Fibroblast of lung (primary cell): ENCODE measurements around the gene SNX15. TPM values are rescaled to one million over a fixed set of nuclear protein-coding genes. Genes with fewer than 3 reads are reported as not detected.
"Not testable (repeated sequence)": the region's sequence is repeated elsewhere in the genome, so short reads cannot be mapped to it uniquely, and the experiment has no call there.

Experiments used
- DNase-seq, 2 donors: peaks; one replicate each; pipeline versions ENCODE4 v3.0.0 to v3.0.0-alpha.2; 2010; ENCODE audit warnings: low read depth in 2 of 2
- H2AFZ ChIP-seq: 2 replicates; pipeline ENCODE4 v1.5.1; 2012; ENCODE audit warnings: low read length, control low read depth, inconsistent platforms
- H3K27ac ChIP-seq: 2 replicates; pipeline ENCODE4 v1.5.1; 2011; ENCODE audit warnings: low read length, control low read depth; ENCODE audit not compliant: insufficient read depth
- H3K27me3 ChIP-seq: 2 replicates; pipeline ENCODE4 v1.5.1; 2011; ENCODE audit warnings: mild to moderate bottlenecking, low read length; ENCODE audit not compliant: control insufficient read depth, insufficient read depth
- H3K36me3 ChIP-seq: 2 replicates; pipeline ENCODE4 v1.5.1; 2011; ENCODE audit warnings: low read length; ENCODE audit not compliant: control insufficient read depth, insufficient read depth
- H3K4me1 ChIP-seq: 2 replicates; pipeline ENCODE4 v1.5.1; 2011; ENCODE audit warnings: low read length; ENCODE audit not compliant: control insufficient read depth, insufficient read depth; ENCODE audit errors: extremely low read depth
- H3K4me2 ChIP-seq: 2 replicates; pipeline ENCODE4 v1.5.1; 2011; ENCODE audit warnings: low read length, control low read depth; ENCODE audit not compliant: insufficient read depth; ENCODE audit errors: extremely low read depth
- H3K4me3 ChIP-seq, 4 experiments: fragments of 200-600 bp in 1 of 4; sonication (generic) in 1 of 4; replicated peaks in 1 of 4; 2 replicates each; pipeline ENCODE4 v1.5.1; 2011 to 2016; ENCODE audit warnings: low read length in 4 of 4, low read depth in 3 of 4, mild to moderate bottlenecking in 3 of 4, control low read depth in 2 of 4, inconsistent platforms in 1 of 4, mixed read lengths in 1 of 4; ENCODE audit not compliant: insufficient read depth in 1 of 4; ENCODE audit errors: control extremely low read depth in 1 of 4
- H3K79me2 ChIP-seq: 2 replicates; pipeline ENCODE4 v1.5.1; 2012; ENCODE audit warnings: mild to moderate bottlenecking, low read length, inconsistent platforms; ENCODE audit not compliant: control insufficient read depth, insufficient read depth
- H3K9ac ChIP-seq: 2 replicates; pipeline ENCODE4 v1.5.1; 2011; ENCODE audit warnings: mild to moderate bottlenecking, low read length, control low read depth; ENCODE audit not compliant: insufficient read depth
- H3K9me3 ChIP-seq: 2 replicates; pipeline ENCODE4 v1.5.1; 2012; ENCODE audit warnings: low read depth, low read length; ENCODE audit not compliant: control insufficient read depth, insufficient read depth
- H4K20me1 ChIP-seq: 2 replicates; pipeline ENCODE4 v1.5.1; 2011; ENCODE audit warnings: low read length; ENCODE audit not compliant: control insufficient read depth, insufficient read depth; ENCODE audit errors: extremely low read depth
- CTCF ChIP-seq, 2 donors: IDR thresholded peaks in 1 of 2; conservative IDR thresholded peaks in 1 of 2; 1 replicate in 1 of 2; 2 replicates in 1 of 2; pipeline ENCODE4 v1.5.1; 2011 to 2012; ENCODE audit warnings: low read length in 2 of 2, control low read depth in 1 of 2, inconsistent platforms in 1 of 2, low read depth in 1 of 2, mild to moderate bottlenecking in 1 of 2
- EZH2 ChIP-seq: IDR thresholded peaks from 2 replicates; pipeline ENCODE4 v1.5.1; 2012; ENCODE audit warnings: low read length, control low read depth, mild to moderate bottlenecking; ENCODE audit errors: missing control alignments
- polyA plus RNA-seq, 2 donors: library from polyadenylated mRNA; depleted of rRNA in 1 of 2; stranded (reverse) in 1 of 2; unstranded in 1 of 2; fragments of >200 nt; gene quantifications; 2 replicates each; pipeline ENCODE4 v1.2.1, GENCODE V29; 2011 to 2012; ENCODE audit warnings: missing spikeins in 1 of 2
- total RNA-seq: library from RNA; depleted of rRNA; stranded (reverse); fragments of >200 nt; gene quantifications from 2 replicates; pipeline ENCODE4 v1.2.1, GENCODE V29; 2014

Gene SNX15
- total and polyA plus RNA-seq, 2 donors (not counting 1 experiment from before 2014, with no cell fraction given), result 10.2 to 14.4 TPM

- H3K4me3 ChIP-seq, result no peak overlapping the region
- H2AFZ ChIP-seq, result no peak overlapping the region
- H3K9me3 ChIP-seq, result no peaks in the 10 kb centered on the region
Measured at GRCh38 chr11:65003282-65003681, 24.0 kb upstream of the SNX15 start.

GRCh38 chr11:65003968-65004367 is 23.3 kb upstream of the SNX15 start:
- not testable (repeated sequence) for H2AFZ ChIP-seq, H3K4me2 ChIP-seq, DNase-seq, H3K27me3 ChIP-seq, H3K27ac ChIP-seq, H3K4me3 ChIP-seq, H3K36me3 ChIP-seq, H3K9me3 ChIP-seq, H3K79me2 ChIP-seq, H3K9ac ChIP-seq, H4K20me1 ChIP-seq
- H3K4me1 ChIP-seq, result peaks cover 13% of the 10 kb centered on the region

More at GRCh38 chr11:65003282-65003681, 24.0 kb upstream of the SNX15 start:
- Histone ChIP-seq H3K27me3 (no peaks in the 10 kb centered on the region), H3K9ac (no peak overlapping the region), H3K4me2 (no peak overlapping the region), H3K27ac (no peak overlapping the region), H3K4me1 (peaks cover 13% of the 10 kb centered on the region), H4K20me1 (no peaks in the 10 kb centered on the region), H3K79me2 (no peaks in the 10 kb centered on the region), H3K36me3 (no peaks in the 10 kb centered on the region)
- peak; percentile 34 to 39 for DNase-seq
- no peak for TF ChIP-seq EZH2
- TF ChIP-seq CTCF (conservative IDR thresholded peaks at IDR 0.05 in 1 of 2, IDR thresholded peaks at IDR 0.05 in 1 of 2; ENCODE audit: low read depth in 1 of 2, low read length in 2 of 2), result no peak

- peak overlapping the region; percentile 86 for H3K27ac ChIP-seq
- no peak overlapping the region for H3K4me3 ChIP-seq
- H3K9me3 ChIP-seq, result no peaks in the 10 kb centered on the region
- no peaks in the 10 kb centered on the region for H4K20me1 ChIP-seq
- no peaks in the 10 kb centered on the region for H3K27me3 ChIP-seq
- no peak overlapping the region for H3K9ac ChIP-seq
- TF ChIP-seq EZH2 (no peak), CTCF (conservative IDR thresholded peaks at IDR 0.05 in 1 of 2, IDR thresholded peaks at IDR 0.05 in 1 of 2; ENCODE audit: low read depth in 1 of 2, low read length in 2 of 2) (no peak)
- H2AFZ ChIP-seq, result no peak overlapping the region
- no peak overlapping the region for H3K4me2 ChIP-seq
- no peaks in the 10 kb centered on the region for H3K79me2 ChIP-seq
- no peak for DNase-seq
- no peaks in the 10 kb centered on the region for H3K36me3 ChIP-seq
- peaks cover 13% of the 10 kb centered on the region for H3K4me1 ChIP-seq
Measured at GRCh38 chr11:65008016-65008415, 19.2 kb upstream of the SNX15 start.
